HUDEP-2 (cell line): ENCODE data around the gene CNTNAP5.

Experiments used
- DNase-seq, 76 experiments: peaks; one replicate each; lab custom pipeline; 2025; ENCODE audit not compliant: unreplicated experiment in 76 of 76; lab: John Stamatoyannopoulos, UW

CNTNAP5 gene

GRCh38 chr2:124053796-124054195, 28.7 kb downstream of the CNTNAP5 start:
- no peak for DNase-seq

- DNase-seq = no peak
Observed at GRCh38 chr2:124063596-124063995, 38.5 kb downstream of the CNTNAP5 start.

GRCh38 chr2:124065636-124066035, 40.5 kb downstream of the CNTNAP5 start:
- no peak for DNase-seq

GRCh38 chr2:124066776-124067175, 41.7 kb downstream of the CNTNAP5 start:
- no peak for DNase-seq

- DNase-seq = no peak
Observed at GRCh38 chr2:124079045-124079444, 54.0 kb downstream of the CNTNAP5 start.

- DNase-seq = no peak
Observed at GRCh38 chr2:124080281-124081153, 55.4 kb downstream of the CNTNAP5 start.

- peak in 13 of 76 experiments; percentile 4 to 67 (median 35) for DNase-seq
Observed at GRCh38 chr2:124081154-124081716, 56.1 kb downstream of the CNTNAP5 start.

GRCh38 chr2:124088616-124089015, 63.5 kb downstream of the CNTNAP5 start:
- DNase-seq = no peak

GRCh38 chr2:124091721-124092120, 66.6 kb downstream of the CNTNAP5 start:
- DNase-seq = no peak

- DNase-seq = no peak
Observed at GRCh38 chr2:124092651-124093050, 67.6 kb downstream of the CNTNAP5 start.

- no peak for DNase-seq
Observed at GRCh38 chr2:124104914-124105313, 79.8 kb downstream of the CNTNAP5 start.

- no peak for DNase-seq
Observed at GRCh38 chr2:124112206-124112605, 87.1 kb downstream of the CNTNAP5 start.

- DNase-seq = no peak
Observed at GRCh38 chr2:124112966-124113365, 87.9 kb downstream of the CNTNAP5 start.

GRCh38 chr2:124120246-124120645, 95.2 kb downstream of the CNTNAP5 start:
- no peak for DNase-seq

- DNase-seq = no peak
Observed at GRCh38 chr2:124121106-124121505, 96.0 kb downstream of the CNTNAP5 start.

- no peak for DNase-seq
Observed at GRCh38 chr2:124121760-124122275, 96.7 kb downstream of the CNTNAP5 start.

GRCh38 chr2:124122340-124122739, 97.3 kb downstream of the CNTNAP5 start:
- DNase-seq = no peak

GRCh38 chr2:124131276-124131675, 106.2 kb downstream of the CNTNAP5 start:
- DNase-seq = no peak

GRCh38 chr2:124136110-124136509, 111.0 kb downstream of the CNTNAP5 start:
- DNase-seq = no peak

GRCh38 chr2:124138076-124138475, 113.0 kb downstream of the CNTNAP5 start:
- no peak for DNase-seq

- DNase-seq = no peak
Observed at GRCh38 chr2:124145982-124146381, 120.9 kb downstream of the CNTNAP5 start.

- no peak for DNase-seq
Observed at GRCh38 chr2:124147552-124147951, 122.5 kb downstream of the CNTNAP5 start.
